LoVo (cell line): ENCODE measurements around the gene DNAL1.
"Not testable (repeated sequence)": the region's sequence is repeated elsewhere in the genome, so short reads cannot be mapped to it uniquely, and the experiment has no call there.

Experiments
- DNase-seq: peaks from one replicate; pipeline ENCODE4 v3.0.0-alpha.2; 2016; ENCODE audit warnings: low spot score

DNAL1 gene

GRCh38 chr14:73708076-73708475 lies 63.3 kb downstream of the DNAL1 start:
- not testable (repeated sequence) for DNase-seq

DNA sequence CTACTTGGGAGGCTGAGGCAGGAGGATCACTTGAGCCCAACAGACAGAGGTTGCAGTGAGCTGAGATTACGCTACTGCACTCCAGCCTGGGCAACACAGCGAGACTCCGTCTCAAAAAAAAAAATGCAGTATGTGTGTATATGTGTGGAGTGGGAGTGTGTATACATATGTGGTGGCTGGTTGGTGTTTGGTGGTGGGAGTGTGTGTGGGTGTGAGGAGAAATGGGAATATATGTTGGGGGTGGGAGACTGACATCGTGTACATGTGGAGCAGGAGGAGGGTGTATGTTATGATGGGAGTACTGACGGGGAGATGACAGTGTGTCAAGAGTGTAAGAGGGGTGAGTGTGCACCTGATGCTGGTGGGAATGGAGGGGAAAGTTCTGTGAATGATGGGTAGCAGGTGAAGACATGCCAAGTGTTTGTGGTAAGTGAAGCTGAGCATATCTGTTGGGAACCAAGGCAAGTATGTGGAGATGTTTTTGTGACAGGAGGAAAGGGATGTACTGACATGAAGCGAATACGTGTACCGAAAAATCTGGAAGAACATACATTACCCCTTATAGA lies 65.2 kb downstream of the DNAL1 start:
- no peak for DNase-seq

DNA sequence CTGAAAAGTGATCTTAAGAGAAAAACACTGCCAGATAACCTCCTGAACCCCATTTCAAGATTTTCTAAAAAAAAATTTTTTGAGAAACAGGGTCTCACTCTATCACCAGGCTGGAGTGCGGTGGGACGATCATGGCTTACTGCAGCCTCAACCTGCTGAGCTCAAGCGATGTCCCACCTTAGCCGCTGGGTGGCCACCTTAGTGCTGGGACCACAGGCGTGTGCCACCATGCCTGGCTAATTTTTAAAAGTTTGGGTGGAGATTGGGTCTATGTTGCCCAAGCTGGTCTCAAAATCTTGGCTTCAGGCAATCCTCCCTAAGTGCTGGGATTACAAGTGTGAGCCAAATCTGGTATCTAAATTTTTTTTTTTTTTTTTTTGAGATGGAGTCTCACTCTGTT lies 66.0 kb downstream of the DNAL1 start:
- no peak for DNase-seq

DNA sequence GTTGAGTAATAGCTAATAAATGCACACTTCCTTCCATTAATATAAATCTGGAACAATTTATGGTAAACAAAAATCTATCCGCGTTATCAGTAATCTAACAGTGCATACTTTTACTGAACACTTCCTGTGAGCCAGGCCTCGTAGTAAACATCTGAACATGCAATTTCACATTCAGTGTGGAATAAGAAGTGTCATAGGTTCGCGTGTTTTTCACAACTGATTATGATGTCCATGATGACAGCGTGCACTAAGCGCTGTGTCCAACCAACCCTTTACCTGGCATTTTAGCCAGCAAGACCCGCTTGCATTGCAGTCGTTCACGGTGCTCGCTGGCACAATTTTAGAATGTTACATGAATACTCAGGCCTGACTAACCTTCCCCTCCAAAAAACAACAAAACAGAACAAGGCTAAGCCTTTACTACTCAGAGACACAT lies 67.3 kb downstream of the DNAL1 start:
- DNase-seq: no peak

DNA sequence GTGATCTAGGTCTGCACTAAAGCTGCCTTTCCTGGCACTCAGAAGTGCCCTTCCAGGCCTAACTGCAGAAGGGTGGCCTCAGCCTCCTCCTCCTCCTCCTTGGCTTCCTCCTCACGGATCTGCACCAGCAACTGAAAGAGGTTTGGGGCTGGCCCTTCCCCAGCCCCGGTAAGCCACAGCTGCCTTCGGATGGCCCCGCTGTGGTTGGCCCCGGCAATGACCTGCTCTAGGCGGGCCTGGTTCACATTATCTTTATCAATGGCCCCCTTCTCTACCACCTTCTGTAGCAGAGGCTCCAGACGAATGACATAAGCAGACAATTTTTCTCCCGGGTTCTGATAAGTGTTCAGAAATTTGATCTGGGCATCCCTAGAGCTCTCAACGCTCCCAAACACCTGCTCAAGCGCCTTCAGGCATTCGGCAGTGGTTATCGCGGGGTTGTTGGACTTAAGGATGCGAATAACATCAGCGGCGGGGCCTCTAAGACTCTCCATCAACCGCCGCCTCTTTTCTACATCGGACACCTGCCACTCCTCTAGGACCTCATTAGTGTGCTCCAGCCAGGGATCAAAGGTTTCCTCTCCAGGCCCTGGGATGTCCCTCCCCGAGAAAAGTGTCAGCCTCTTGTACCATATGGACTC lies 67.9 kb downstream of the DNAL1 start:
- no peak for DNase-seq

DNA sequence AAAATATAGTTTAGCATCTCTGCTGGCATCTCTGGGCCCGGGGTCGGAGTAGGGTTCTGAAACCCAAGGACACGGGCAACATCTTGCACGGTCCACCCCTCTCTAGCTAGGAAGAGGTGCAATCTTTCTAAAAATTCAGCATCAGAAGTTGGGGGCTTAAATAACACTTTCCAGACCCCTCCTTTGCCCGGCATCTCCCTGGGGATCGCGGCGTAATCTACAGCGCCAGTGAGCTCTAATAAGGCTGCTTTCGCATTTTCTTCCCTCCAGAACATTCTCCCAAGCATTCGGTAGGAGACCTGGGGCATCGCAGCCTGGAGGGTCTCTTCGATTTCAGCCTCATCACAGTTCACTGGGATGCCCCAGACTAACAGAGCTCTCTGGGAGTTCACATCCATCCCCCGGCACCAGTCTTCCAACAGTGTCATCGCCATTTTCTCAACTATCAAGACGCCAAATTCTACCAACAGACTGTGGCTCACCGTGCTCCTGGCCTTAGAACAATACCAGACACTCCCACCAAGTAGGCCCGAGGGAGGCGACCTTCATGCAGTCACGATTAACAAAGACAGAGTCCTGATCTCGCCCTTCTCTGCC lies 68.5 kb downstream of the DNAL1 start:
- DNase-seq: no peak

DNA sequence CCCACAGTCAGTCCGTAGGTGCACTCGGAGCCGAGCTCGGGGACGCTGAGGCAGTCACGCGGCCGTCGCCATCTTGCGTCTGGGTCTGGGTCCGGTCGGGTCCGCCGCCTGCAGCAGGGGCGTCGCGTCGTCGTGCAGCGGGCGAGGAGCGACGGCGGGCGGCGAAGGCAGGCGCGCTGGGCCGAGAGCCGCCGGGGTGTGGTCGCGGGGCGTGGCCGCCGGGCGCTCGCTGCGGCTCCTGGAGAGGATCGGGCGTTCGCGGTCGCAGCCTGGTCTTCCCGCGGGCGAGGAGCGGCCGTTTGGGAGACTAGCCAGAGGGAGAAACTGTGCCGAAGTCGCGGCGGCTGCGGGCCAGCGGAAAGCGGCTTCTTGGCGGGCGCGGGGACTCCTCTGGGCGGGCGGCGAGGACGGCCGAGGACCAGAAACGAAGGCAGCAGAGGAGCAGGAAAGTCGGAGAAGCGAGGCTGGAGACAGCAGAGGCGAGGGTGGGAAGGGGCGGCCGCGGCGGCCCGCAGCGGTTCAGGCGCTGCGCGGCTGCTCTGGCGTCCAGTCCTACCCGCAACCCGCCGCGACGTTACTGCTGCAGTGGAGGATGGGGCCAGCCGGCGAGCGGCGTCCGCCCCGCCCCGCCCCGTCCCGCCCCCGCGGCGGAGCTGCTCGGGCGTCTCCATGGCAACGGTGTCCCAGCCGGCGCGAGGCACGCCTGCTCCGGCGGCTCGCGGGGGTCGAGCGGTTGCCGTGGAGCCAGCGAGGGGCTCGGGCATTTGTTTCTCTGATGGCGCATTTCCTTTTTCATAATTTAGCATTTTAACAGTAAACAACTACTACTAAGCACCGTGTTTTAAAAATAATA lies 69.2 kb downstream of the DNAL1 start, which contains the start of gene PNMA1:
PNMA1 (minus strand) TSS at position 582 of the 853 bp plus-strand sequence. CDS start 745 bp downstream, outside the sequence.
- peak; percentile 85 for DNase-seq

- no peak for DNase-seq
Observed at GRCh38 chr14:73714656-73715081, 69.9 kb downstream of the DNAL1 start.

- no peak for DNase-seq
Observed at GRCh38 chr14:73715707-73716106, 70.9 kb downstream of the DNAL1 start.

- no peak for DNase-seq
Observed at GRCh38 chr14:73717266-73717665, 72.5 kb downstream of the DNAL1 start.

GRCh38 chr14:73717711-73718417 lies 73.1 kb downstream of the DNAL1 start:
- no peak for DNase-seq

- DNase-seq: no peak
Observed at GRCh38 chr14:73718418-73719251, 73.8 kb downstream of the DNAL1 start.

GRCh38 chr14:73719361-73719760 lies 74.6 kb downstream of the DNAL1 start:
- no peak for DNase-seq

- no peak for DNase-seq
Observed at GRCh38 chr14:73719791-73720190, 75.0 kb downstream of the DNAL1 start.

GRCh38 chr14:73720636-73721035 lies 75.8 kb downstream of the DNAL1 start:
- DNase-seq: no peak

DNA sequence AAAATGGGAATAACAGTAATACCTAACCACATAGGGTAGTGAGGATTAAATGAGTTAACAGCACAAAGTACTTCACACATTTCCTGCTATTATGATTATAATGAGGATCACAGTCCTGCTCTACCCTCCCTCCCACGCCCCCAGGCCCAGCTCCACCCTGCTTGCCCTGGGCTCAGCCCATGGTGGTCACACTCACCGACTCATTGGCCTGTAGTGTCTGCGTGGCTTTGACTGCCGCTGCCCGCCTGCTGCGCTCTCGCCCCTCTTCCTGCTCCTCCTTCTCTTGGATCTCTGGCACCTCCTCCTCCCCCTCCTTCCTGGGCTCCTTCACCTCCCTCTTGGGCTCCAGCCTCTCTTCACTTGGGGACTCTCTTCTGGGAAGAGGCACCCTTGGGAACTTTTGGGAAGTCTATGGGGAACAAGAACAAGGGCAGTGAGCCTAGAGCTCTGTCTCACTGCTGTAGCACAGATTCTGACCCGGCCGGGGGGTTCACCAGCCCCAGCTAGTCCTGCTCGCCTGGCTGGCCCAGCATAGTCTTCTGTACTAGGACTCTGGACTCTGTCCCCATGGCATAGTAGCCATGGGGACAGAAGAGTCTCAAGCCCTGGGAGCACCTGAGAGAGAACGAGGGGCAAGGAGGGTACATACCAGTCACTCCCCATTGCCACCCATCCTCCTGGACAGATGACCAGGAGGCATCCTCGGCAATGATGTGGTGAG lies 76.5 kb downstream of the DNAL1 start:
- no peak for DNase-seq

DNA sequence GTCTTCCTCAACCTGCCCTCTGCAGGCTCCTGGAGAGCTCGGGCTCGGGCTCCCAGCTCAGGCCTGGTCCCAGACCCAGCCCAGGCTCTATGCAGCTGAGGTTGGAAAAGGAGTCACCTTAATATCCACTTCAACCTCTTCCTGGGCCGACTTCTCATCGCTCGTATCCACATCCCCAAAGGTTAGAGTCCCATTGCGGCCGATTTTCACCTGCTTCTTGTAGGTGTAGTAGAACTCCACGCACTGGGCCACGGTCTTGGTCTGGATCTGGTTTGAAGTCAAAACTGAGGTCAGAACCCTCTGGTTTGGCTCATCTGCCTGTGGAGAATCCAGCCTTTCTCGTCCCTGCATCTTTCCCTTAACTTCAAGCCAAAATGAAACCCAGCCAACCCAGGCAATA lies 77.8 kb downstream of the DNAL1 start:
- DNase-seq: no peak

GRCh38 chr14:73723406-73723796 lies 78.6 kb downstream of the DNAL1 start:
- DNase-seq: no peak

GRCh38 chr14:73723797-73724661 lies 79.2 kb downstream of the DNAL1 start:
- no peak for DNase-seq
